SK-N-SH treated with all-trans-retinoic acid at 6 μM for 48 hours (cell line): ENCODE data around the gene GUCA2A.

ENCODE experiments used
- ATAC-seq: fragments of 200-7000 bp; cut with Tn5 transposase; 3 replicates; pipeline ENCODE4 v1.9.1; 2020; ENCODE audit warnings: mild to moderate bottlenecking, moderate library complexity
- ARNTL ChIP-seq: fragments of 450-650 bp; formaldehyde crosslinking; IDR thresholded peaks from 2 replicates; pipeline ENCODE4 v1.5.0; 2020; ENCODE audit warnings: low read depth, mild to moderate bottlenecking, moderate library complexity, borderline replicate concordance
- BACH2 ChIP-seq: fragments of 250-450 bp; sonication (Bioruptor Pico); IDR thresholded peaks from 2 replicates; pipeline ENCODE4 v1.9.0; 2021; ENCODE audit warnings: mild to moderate bottlenecking, borderline replicate concordance
- CREB5 ChIP-seq: fragments of 250-450 bp; sonication (Bioruptor Pico); IDR thresholded peaks from 2 replicates; pipeline ENCODE4 v1.5.1; 2020; ENCODE audit warnings: low read depth, mild to moderate bottlenecking, moderate library complexity
- CSDC2 ChIP-seq: fragments of 250-450 bp; sonication (Bioruptor Pico); IDR thresholded peaks from 2 replicates; pipeline ENCODE4 v1.5.0; 2020; ENCODE audit warnings: mild to moderate bottlenecking, moderate library complexity
- CSRNP3 ChIP-seq: fragments of 250-450 bp; sonication (Bioruptor Pico); IDR thresholded peaks from 2 replicates; pipeline ENCODE4 v1.5.1; 2021; ENCODE audit warnings: mild to moderate bottlenecking, moderate library complexity
- ESRRG ChIP-seq: fragments of 250-450 bp; sonication (Bioruptor Pico); IDR thresholded peaks from 2 replicates; pipeline ENCODE4 v1.6.1; 2021; ENCODE audit warnings: mild to moderate bottlenecking
- GLIS3 ChIP-seq: fragments of 250-450 bp; sonication (Bioruptor Pico); IDR thresholded peaks from 2 replicates; pipeline ENCODE4 v1.5.0; 2020; ENCODE audit warnings: mild to moderate bottlenecking, moderate library complexity
- OSR1 ChIP-seq: fragments of 250-450 bp; sonication (Bioruptor Pico); IDR thresholded peaks from 2 replicates; pipeline ENCODE4 v1.8.0; 2022; ENCODE audit warnings: moderate library complexity, mild to moderate bottlenecking, inconsistent platforms
- PPARA ChIP-seq: fragments of 250-450 bp; sonication (Bioruptor Pico); IDR thresholded peaks from 2 replicates; pipeline ENCODE4 v1.5.0; 2020; ENCODE audit warnings: mild to moderate bottlenecking, borderline replicate concordance
- SNAI2 ChIP-seq: fragments of 250-450 bp; sonication (Bioruptor Pico); IDR thresholded peaks from 2 replicates; pipeline ENCODE4 v1.5.0; 2020; ENCODE audit warnings: mild to moderate bottlenecking, moderate library complexity
- TCF4 ChIP-seq: fragments of 250-450 bp; sonication (Bioruptor Pico); IDR thresholded peaks from 2 replicates; pipeline ENCODE4 v1.8.0; 2021; ENCODE audit warnings: mild to moderate bottlenecking, moderate library complexity, borderline replicate concordance
- TOX ChIP-seq: fragments of 250-450 bp; sonication (Bioruptor Pico); IDR thresholded peaks from 2 replicates; pipeline ENCODE4 v1.8.0; 2021; ENCODE audit warnings: mild to moderate bottlenecking, moderate library complexity, borderline replicate concordance
- ZC3H10 ChIP-seq: fragments of 250-450 bp; sonication (Bioruptor Pico); IDR thresholded peaks from 2 replicates; pipeline ENCODE4 v1.5.1; 2021; ENCODE audit warnings: mild to moderate bottlenecking, moderate library complexity
- ZFP3 ChIP-seq: fragments of 250-450 bp; sonication (Bioruptor Pico); IDR thresholded peaks from 2 replicates; pipeline ENCODE4 v1.5.0; 2020; ENCODE audit warnings: mild to moderate bottlenecking, moderate library complexity
- ZFP30 ChIP-seq: fragments of 450-650 bp; formaldehyde crosslinking; IDR thresholded peaks from 2 replicates; pipeline ENCODE4 v1.5.0; 2022; ENCODE audit warnings: mild to moderate bottlenecking, moderate library complexity
- ZNF565 ChIP-seq: fragments of 450-650 bp; formaldehyde crosslinking; conservative IDR thresholded peaks from 2 replicates; pipeline ENCODE4 v1.5.0; 2020; ENCODE audit warnings: low read depth, mild to moderate bottlenecking, moderate library complexity
- ZNF70 ChIP-seq: fragments of 450-650 bp; formaldehyde crosslinking; IDR thresholded peaks from 2 replicates; pipeline ENCODE4 v1.5.0; 2020; ENCODE audit warnings: mild to moderate bottlenecking, moderate library complexity
- ZNF8 ChIP-seq: fragments of 450-650 bp; formaldehyde crosslinking; IDR thresholded peaks from 2 replicates; pipeline ENCODE4 v1.5.0; 2020; ENCODE audit warnings: mild to moderate bottlenecking, moderate library complexity
- TF ChIP-seq, protein P1 (sequence below): fragments of 250-450 bp; sonication (Bioruptor Pico); IDR thresholded peaks from 2 replicates; pipeline ENCODE4 v1.5.0; 2020; ENCODE audit warnings: mild to moderate bottlenecking, moderate library complexity
- TF ChIP-seq, protein P2 (sequence below): fragments of 250-450 bp; sonication (Bioruptor Pico); IDR thresholded peaks from 2 replicates; pipeline ENCODE4 v1.8.0; 2021; ENCODE audit warnings: low read depth, mild to moderate bottlenecking, moderate library complexity, borderline replicate concordance
- TF ChIP-seq, protein P3 (sequence below): fragments of 250-450 bp; sonication (Bioruptor Pico); IDR thresholded peaks from 2 replicates; pipeline ENCODE4 v1.8.0; 2020; ENCODE audit warnings: mild to moderate bottlenecking, moderate library complexity, borderline replicate concordance

Gene GUCA2A

DNA sequence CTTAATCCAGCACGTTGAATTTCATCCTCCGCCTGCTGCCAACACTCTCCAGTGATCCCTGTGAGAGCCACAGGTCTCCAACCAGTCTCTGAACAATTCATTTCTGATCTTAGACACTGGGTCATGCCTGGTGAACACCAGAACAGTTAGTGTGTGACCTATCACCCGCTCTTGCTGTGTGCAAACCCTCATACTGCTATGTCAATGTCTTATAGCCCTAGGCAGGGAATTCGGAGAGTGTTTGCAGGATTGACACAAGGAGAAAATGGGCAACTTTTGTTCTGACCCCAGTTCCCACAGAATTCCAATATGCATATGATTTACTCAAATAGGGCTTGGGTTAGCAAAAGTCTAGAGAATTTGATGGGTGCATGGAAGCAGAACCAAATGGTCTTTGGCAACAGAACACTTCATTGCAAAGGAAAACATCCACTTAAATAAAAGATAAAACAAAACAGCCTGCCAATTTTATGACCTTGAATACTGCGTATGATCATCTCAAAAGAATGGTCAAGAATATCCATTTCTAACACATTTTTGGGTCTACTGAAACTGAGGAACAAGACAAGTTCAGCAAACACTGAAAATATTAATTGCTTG, 34.4 kb downstream of the GUCA2A start:
- TF ChIP-seq CSDC2 (CRISPR knock-in tag) (no peak), ZNF565 (CRISPR knock-in tag) (no peak), PPARA (CRISPR knock-in tag) (no peak), BACH2 (CRISPR knock-in tag) (no peak), ZNF70 (CRISPR knock-in tag) (no peak), GLIS3 (CRISPR knock-in tag) (no peak), CREB5 (CRISPR knock-in tag) (no peak), ZC3H10 (CRISPR knock-in tag) (no peak), ZNF8 (no peak), TCF4 (CRISPR knock-in tag) (no peak), TOX (no peak), ZFP3 (CRISPR knock-in tag) (no peak)
- TF ChIP-seq, protein P1, sequence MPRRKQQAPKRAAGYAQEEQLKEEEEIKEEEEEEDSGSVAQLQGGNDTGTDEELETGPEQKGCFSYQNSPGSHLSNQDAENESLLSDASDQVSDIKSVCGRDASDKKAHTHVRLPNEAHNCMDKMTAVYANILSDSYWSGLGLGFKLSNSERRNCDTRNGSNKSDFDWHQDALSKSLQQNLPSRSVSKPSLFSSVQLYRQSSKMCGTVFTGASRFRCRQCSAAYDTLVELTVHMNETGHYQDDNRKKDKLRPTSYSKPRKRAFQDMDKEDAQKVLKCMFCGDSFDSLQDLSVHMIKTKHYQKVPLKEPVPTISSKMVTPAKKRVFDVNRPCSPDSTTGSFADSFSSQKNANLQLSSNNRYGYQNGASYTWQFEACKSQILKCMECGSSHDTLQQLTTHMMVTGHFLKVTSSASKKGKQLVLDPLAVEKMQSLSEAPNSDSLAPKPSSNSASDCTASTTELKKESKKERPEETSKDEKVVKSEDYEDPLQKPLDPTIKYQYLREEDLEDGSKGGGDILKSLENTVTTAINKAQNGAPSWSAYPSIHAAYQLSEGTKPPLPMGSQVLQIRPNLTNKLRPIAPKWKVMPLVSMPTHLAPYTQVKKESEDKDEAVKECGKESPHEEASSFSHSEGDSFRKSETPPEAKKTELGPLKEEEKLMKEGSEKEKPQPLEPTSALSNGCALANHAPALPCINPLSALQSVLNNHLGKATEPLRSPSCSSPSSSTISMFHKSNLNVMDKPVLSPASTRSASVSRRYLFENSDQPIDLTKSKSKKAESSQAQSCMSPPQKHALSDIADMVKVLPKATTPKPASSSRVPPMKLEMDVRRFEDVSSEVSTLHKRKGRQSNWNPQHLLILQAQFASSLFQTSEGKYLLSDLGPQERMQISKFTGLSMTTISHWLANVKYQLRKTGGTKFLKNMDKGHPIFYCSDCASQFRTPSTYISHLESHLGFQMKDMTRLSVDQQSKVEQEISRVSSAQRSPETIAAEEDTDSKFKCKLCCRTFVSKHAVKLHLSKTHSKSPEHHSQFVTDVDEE (CRISPR knock-in tag): no peak
- ATAC-seq: no peak

GRCh38 chr1:42128964-42129363, 35.6 kb downstream of the GUCA2A start:
- no peak for ATAC-seq
- no peak for TF ChIP-seq OSR1 (CRISPR knock-in tag)
- TF ChIP-seq, protein P2, sequence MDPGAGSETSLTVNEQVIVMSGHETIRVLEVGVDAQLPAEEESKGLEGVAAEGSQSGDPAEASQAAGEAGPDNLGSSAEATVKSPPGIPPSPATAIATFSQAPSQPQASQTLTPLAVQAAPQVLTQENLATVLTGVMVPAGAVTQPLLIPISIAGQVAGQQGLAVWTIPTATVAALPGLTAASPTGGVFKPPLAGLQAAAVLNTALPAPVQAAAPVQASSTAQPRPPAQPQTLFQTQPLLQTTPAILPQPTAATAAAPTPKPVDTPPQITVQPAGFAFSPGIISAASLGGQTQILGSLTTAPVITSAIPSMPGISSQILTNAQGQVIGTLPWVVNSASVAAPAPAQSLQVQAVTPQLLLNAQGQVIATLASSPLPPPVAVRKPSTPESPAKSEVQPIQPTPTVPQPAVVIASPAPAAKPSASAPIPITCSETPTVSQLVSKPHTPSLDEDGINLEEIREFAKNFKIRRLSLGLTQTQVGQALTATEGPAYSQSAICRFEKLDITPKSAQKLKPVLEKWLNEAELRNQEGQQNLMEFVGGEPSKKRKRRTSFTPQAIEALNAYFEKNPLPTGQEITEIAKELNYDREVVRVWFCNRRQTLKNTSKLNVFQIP (CRISPR knock-in tag): no peak
- TF ChIP-seq CSDC2 (CRISPR knock-in tag): no peak
- TF ChIP-seq, protein P3, sequence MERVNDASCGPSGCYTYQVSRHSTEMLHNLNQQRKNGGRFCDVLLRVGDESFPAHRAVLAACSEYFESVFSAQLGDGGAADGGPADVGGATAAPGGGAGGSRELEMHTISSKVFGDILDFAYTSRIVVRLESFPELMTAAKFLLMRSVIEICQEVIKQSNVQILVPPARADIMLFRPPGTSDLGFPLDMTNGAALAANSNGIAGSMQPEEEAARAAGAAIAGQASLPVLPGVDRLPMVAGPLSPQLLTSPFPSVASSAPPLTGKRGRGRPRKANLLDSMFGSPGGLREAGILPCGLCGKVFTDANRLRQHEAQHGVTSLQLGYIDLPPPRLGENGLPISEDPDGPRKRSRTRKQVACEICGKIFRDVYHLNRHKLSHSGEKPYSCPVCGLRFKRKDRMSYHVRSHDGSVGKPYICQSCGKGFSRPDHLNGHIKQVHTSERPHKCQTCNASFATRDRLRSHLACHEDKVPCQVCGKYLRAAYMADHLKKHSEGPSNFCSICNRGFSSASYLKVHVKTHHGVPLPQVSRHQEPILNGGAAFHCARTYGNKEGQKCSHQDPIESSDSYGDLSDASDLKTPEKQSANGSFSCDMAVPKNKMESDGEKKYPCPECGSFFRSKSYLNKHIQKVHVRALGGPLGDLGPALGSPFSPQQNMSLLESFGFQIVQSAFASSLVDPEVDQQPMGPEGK: no peak
- TF ChIP-seq GLIS3 (CRISPR knock-in tag): no peak
- no peak for TF ChIP-seq TOX
- no peak for TF ChIP-seq CSRNP3 (CRISPR knock-in tag)
- no peak for TF ChIP-seq ARNTL
- TF ChIP-seq ZNF565 (CRISPR knock-in tag): no peak
- no peak for TF ChIP-seq BACH2 (CRISPR knock-in tag)
- TF ChIP-seq ZNF70 (CRISPR knock-in tag): no peak
- TF ChIP-seq CREB5 (CRISPR knock-in tag): no peak
- no peak for TF ChIP-seq ZFP30 (CRISPR knock-in tag)
- no peak for TF ChIP-seq SNAI2 (CRISPR knock-in tag)
- no peak for TF ChIP-seq ZC3H10 (CRISPR knock-in tag)
- TF ChIP-seq ESRRG (CRISPR knock-in tag): no peak
- no peak for TF ChIP-seq ZFP3 (CRISPR knock-in tag)
